Suprapubic skin (tissue), 4 donors: ENCODE results near the gene ACTG1. TPM values are rescaled to one million over a fixed set of nuclear protein-coding genes. Genes with fewer than 3 reads are reported as not detected.

Source experiments
- DNase-seq, 2 donors: peaks; one replicate each; pipeline ENCODE4 v3.0.0-alpha.2; 2019; ENCODE audit warnings: low spot score in 2 of 2
- H3K27ac ChIP-seq: fragments of 200-600 bp; sonication (generic); one replicate; pipeline ENCODE4 v1.5.1; 2019
- H3K27me3 ChIP-seq: fragments of 200-600 bp; sonication (generic); one replicate; pipeline ENCODE4 v1.5.1; 2019
- H3K36me3 ChIP-seq: fragments of 200-600 bp; sonication (generic); one replicate; pipeline ENCODE4 v1.5.1; 2019
- H3K4me1 ChIP-seq: fragments of 200-600 bp; sonication (generic); one replicate; pipeline ENCODE4 v1.5.1; 2019
- H3K4me3 ChIP-seq: fragments of 200-600 bp; sonication (generic); one replicate; pipeline ENCODE4 v1.5.1; 2019; ENCODE audit warnings: mild to moderate bottlenecking
- H3K9me3 ChIP-seq: fragments of 200-600 bp; sonication (generic); one replicate; pipeline ENCODE4 v1.5.1; 2019
- EP300 ChIP-seq: sonication (generic); formaldehyde crosslinking; IDR thresholded peaks from one replicate; pipeline ENCODE4 v1.6.1; 2017; ENCODE audit warnings: antibody characterized with exemption
- POLR2A ChIP-seq, 2 donors: fragments of 450-650 bp; IDR thresholded peaks; one replicate each; pipeline ENCODE4 v1.6.1; 2017; ENCODE audit warnings: antibody characterized with exemption in 2 of 2, mild to moderate bottlenecking in 2 of 2, moderate library complexity in 2 of 2
- POLR2AphosphoS5 ChIP-seq, 3 donors: sonication (generic); formaldehyde crosslinking; IDR thresholded peaks; one replicate each; pipeline ENCODE4 v1.6.1; 2017; ENCODE audit warnings: antibody characterized with exemption in 3 of 3
- WGBS: methylation state at CpG from one replicate; pipeline ENCODE4 v1.1.5; 2018; 5-methylcytosine and 5-hydroxymethylcytosine counted together
- total RNA-seq, 4 donors: library from RNA; depleted of rRNA; stranded (reverse); fragments of >200 nt; gene quantifications; one replicate each; pipeline ENCODE4 v1.1.0, GENCODE V29; 2016
- TF ChIP-seq, protein P1 (sequence below), 2 donors: fragments of 200-600 bp in 1 of 2; fragments of 450-650 bp in 1 of 2; sonication (generic) in 1 of 2; IDR thresholded peaks; one replicate each; pipeline ENCODE4 v1.5.1; 2016 to 2019; ENCODE audit warnings: antibody characterized with exemption in 2 of 2, mild to moderate bottlenecking in 1 of 2, moderate library complexity in 1 of 2

ACTG1 gene
- total RNA-seq, 4 donors from 2014 or later, result 2,659 to 6,485 (median 4,163) TPM

DNA sequence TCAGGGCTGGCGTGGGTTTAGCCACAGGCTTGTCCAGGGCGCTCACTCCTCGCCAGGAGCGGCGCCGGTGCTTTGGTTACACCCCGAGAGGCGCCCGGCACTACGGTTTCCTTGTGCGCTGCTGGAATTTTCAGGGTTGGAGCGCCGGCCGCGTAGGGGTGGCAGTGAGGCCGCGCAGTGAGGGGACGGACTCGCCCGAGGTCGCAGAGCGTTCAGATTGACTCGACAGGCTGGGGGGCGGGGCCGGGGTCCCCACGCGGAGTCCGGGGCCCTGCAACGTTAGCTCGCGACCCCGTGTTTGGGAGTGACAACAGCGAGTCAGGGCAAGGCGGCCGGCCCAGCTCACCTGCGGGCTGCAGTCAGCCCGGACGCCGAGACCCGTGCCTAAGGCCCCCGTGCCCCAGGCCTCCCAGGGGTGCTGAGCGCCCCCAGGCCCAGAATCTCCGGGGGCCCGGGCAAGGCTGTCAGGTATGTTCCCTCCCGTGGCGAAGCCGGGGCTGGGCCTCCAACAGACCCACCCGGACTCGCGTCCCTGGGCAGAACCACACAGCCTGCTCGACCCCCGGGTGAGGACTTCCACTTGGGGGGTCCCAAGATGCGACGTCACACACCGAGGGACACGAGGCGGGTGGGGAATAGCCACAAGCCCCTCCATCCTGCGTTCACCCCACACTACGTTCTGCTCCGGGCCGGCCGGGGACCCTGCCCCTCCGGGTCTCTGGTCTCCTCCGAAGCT, 1.3 kb upstream of the ACTG1 start:
- peak overlapping the region; percentile 95 for H3K27ac ChIP-seq
- H3K36me3 ChIP-seq, result peaks cover 20% of the 10 kb centered on the region
- no peaks in the 10 kb centered on the region for H3K27me3 ChIP-seq
- H3K9me3 ChIP-seq, result no peaks in the 10 kb centered on the region
- 0% methylated on average over 9 of the region's 64 CpGs for WGBS
- peaks cover 79% of the 10 kb centered on the region for H3K4me1 ChIP-seq
- peak overlapping the region; percentile 96 for H3K4me3 ChIP-seq
- no peak for TF ChIP-seq EP300
- TF ChIP-seq, protein P1, sequence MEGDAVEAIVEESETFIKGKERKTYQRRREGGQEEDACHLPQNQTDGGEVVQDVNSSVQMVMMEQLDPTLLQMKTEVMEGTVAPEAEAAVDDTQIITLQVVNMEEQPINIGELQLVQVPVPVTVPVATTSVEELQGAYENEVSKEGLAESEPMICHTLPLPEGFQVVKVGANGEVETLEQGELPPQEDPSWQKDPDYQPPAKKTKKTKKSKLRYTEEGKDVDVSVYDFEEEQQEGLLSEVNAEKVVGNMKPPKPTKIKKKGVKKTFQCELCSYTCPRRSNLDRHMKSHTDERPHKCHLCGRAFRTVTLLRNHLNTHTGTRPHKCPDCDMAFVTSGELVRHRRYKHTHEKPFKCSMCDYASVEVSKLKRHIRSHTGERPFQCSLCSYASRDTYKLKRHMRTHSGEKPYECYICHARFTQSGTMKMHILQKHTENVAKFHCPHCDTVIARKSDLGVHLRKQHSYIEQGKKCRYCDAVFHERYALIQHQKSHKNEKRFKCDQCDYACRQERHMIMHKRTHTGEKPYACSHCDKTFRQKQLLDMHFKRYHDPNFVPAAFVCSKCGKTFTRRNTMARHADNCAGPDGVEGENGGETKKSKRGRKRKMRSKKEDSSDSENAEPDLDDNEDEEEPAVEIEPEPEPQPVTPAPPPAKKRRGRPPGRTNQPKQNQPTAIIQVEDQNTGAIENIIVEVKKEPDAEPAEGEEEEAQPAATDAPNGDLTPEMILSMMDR (IDR thresholded peaks at IDR 0.05), result no peak
- TF ChIP-seq POLR2A (IDR thresholded peaks at IDR 0.05), result no peak
- no peak for TF ChIP-seq POLR2AphosphoS5 (IDR thresholded peaks at IDR 0.05)
- DNase-seq, result peak; percentile 86 to 92

DNA sequence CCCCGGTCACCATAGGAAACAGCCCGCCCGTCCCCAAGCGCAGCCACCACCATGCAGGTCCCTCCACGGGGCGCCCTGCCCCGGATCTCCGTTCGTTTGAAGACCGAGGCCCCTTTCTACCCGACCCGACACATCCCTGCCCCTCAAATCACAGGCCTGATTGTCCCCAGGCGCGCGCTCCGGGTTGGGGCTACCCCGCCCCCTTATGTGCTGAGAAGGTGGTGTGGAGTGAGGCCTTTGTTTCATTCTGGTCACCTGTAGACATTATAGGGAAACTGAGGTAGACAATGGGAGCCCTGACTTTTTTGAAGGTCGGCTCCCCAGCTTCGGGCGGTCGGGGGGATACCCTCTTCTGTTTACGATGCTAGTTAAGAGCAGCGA, 763 bp upstream of the ACTG1 start:
- Histone ChIP-seq H3K4me3 (peak overlapping the region; percentile 96), H3K27me3 (no peaks in the 10 kb centered on the region), H3K36me3 (peaks cover 20% of the 10 kb centered on the region), H3K27ac (peak overlapping the region; percentile 95), H3K4me1 (peaks cover 79% of the 10 kb centered on the region), H3K9me3 (no peaks in the 10 kb centered on the region)
- TF ChIP-seq POLR2AphosphoS5 (IDR thresholded peaks at IDR 0.05), result no peak
- TF ChIP-seq, protein P1 (IDR thresholded peaks at IDR 0.05), result no peak
- no peak for TF ChIP-seq EP300
- no peak for TF ChIP-seq POLR2A (IDR thresholded peaks at IDR 0.05)
- peak in 1 of 2 donors; percentile 91 for DNase-seq
- WGBS, result 3% methylated on average over 22 of the region's 23 CpGs

DNA sequence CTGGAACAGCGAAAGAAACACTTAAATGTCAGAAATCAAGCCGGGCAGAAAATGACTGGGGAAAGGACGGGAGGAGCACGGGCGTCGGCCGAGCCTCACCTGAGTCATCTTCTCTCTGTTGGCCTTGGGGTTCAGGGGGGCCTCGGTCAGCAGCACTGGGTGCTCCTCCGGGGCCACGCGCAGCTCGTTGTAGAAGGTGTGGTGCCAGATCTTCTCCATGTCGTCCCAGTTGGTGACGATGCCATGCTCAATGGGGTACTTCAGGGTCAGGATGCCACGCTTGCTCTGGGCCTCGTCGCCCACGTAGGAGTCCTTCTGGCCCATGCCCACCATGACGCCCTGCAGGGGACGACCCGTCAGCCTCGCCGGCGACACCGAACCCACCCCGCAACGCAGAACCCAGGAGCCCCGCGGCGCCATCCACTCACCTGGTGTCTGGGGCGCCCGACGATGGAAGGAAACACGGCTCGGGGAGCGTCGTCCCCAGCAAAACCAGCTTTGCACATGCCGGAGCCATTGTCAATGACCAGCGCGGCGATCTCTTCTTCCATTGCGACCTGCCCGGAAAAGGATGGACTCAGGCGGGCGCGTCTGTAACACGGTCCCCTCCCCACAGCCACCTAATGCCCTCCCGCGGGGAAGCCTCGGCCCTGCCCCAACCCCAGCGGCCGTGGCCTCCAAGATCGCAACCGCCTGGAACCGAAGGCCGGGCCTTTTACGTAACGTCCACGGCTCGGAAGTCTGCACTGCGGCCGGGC, 616 bp downstream of the ACTG1 start:
- peaks cover 20% of the 10 kb centered on the region for H3K36me3 ChIP-seq
- peaks cover 66% of the 10 kb centered on the region for H3K4me1 ChIP-seq
- peak overlapping the region; percentile 95 for H3K27ac ChIP-seq
- peak overlapping the region; percentile 96 for H3K4me3 ChIP-seq
- TF ChIP-seq POLR2AphosphoS5 (IDR thresholded peaks at IDR 0.05), result no peak
- no peak for TF ChIP-seq POLR2A (IDR thresholded peaks at IDR 0.05)
- TF ChIP-seq, protein P1 (IDR thresholded peaks at IDR 0.05), result no peak
- TF ChIP-seq EP300, result no peak
- H3K9me3 ChIP-seq, result no peaks in the 10 kb centered on the region
- no peak for DNase-seq
- 0% methylated on average over 15 of the region's 62 CpGs for WGBS
- H3K27me3 ChIP-seq, result no peaks in the 10 kb centered on the region

DNA sequence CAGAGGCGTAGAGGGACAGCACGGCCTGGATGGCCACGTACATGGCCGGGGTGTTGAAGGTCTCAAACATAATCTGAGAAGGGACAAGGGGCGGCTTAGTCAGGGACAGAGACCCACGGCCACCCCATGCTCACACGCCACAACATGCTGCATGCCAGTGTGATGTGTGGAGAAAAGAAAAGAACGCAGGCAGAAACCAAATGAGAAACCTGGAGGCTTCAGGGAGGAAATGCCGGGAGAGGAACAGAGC, 1.1 kb downstream of the ACTG1 start:
- TF ChIP-seq, protein P1 (IDR thresholded peaks at IDR 0.05), result no peak
- TF ChIP-seq POLR2A (IDR thresholded peaks at IDR 0.05), result no peak
- no peak for TF ChIP-seq POLR2AphosphoS5 (IDR thresholded peaks at IDR 0.05)
- TF ChIP-seq EP300, result no peak
- peaks cover 61% of the 10 kb centered on the region for H3K4me1 ChIP-seq

DNA sequence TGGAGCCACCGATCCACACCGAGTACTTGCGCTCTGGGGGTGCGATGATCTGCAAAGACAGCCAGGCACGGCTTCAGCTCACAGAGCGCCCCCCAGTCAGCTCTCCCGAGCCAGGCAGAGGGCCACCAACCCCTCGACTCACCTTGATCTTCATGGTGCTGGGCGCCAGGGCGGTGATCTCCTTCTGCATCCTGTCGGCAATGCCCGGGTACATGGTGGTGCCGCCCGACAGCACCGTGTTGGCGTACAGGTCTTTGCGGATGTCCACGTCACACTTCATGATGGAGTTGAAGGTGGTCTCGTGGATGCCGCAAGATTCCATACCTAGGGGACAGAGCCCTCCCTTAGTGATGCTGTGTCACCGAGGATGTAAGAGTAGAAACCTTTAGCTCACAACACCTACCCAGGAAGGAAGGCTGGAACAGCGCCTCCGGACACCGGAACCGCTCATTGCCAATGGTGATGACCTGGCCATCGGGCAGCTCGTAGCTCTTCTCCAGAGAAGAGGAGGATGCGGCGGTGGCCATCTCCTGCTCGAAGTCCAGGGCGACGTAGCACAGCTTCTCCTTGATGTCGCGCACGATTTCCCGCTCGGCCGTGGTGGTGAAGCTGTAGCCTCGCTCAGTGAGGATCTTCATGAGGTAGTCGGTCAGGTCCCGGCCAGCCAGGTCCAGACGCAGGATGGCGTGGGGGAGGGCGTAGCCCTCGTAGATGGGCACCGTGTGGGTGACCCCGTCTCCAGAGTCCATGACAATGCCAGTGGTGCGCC, 1.6 kb downstream of the ACTG1 start:
- 2% methylated on average over 22 of the region's 48 CpGs for WGBS
- TF ChIP-seq POLR2AphosphoS5 (IDR thresholded peaks at IDR 0.05) (peak in 1 of 3 donors; percentile 15), EP300 (no peak)
- peak overlapping the region; percentile 95 for H3K27ac ChIP-seq
- H3K27me3 ChIP-seq, result no peaks in the 10 kb centered on the region
- H3K4me3 ChIP-seq, result peak overlapping the region; percentile 96
- H3K4me1 ChIP-seq, result peaks cover 56% of the 10 kb centered on the region
- no peaks in the 10 kb centered on the region for H3K9me3 ChIP-seq
- H3K36me3 ChIP-seq, result peaks cover 20% of the 10 kb centered on the region
- DNase-seq, result no peak

More for the DNA sequence above, 1.1 kb downstream of the ACTG1 start:
- no peaks in the 10 kb centered on the region for H3K27me3 ChIP-seq
- H3K36me3 ChIP-seq, result peaks cover 20% of the 10 kb centered on the region
- 0% methylated on average over 9 of the region's 9 CpGs for WGBS
- peak overlapping the region; percentile 96 for H3K4me3 ChIP-seq
- no peak for DNase-seq
- H3K27ac ChIP-seq, result peak overlapping the region; percentile 95
- no peaks in the 10 kb centered on the region for H3K9me3 ChIP-seq
